ENCODE results near the gene SCARB1.

SCARB1 gene

GRCh38 chr12:124878795-124879516, 15.3 kb upstream of the SCARB1 start:
- no peak overlapping the region for H3K27ac ChIP-seq
- no peak for TF ChIP-seq CTCF (IDR thresholded peaks at IDR 0.05)
- DNase-seq (ENCODE audit: low spot score), result no peak
- H3K4me3 ChIP-seq, result no peak overlapping the region

- DNase-seq (ENCODE audit: low spot score), result no peak
- Histone ChIP-seq H3K4me3 (no peak overlapping the region), H3K27ac (no peak overlapping the region)
- no peak for TF ChIP-seq CTCF (IDR thresholded peaks at IDR 0.05)
Observed at GRCh38 chr12:124877423-124877822, 13.8 kb upstream of the SCARB1 start.

- H3K4me3 ChIP-seq, result no peak overlapping the region
- H3K27ac ChIP-seq, result no peak overlapping the region
- DNase-seq (ENCODE audit: low spot score), result no peak
- TF ChIP-seq CTCF (IDR thresholded peaks at IDR 0.05), result no peak
Observed at GRCh38 chr12:124876171-124876570, 12.5 kb upstream of the SCARB1 start.

- Histone ChIP-seq H3K27ac (no peak overlapping the region), H3K4me3 (no peak overlapping the region)
- no peak for DNase-seq (ENCODE audit: low spot score)
- no peak for TF ChIP-seq CTCF (IDR thresholded peaks at IDR 0.05)
Observed at GRCh38 chr12:124875803-124876132, 12.1 kb upstream of the SCARB1 start.

GRCh38 chr12:124874988-124875802, 11.5 kb upstream of the SCARB1 start:
- Histone ChIP-seq H3K27ac (no peak overlapping the region), H3K4me3 (no peak overlapping the region)
- DNase-seq (ENCODE audit: low spot score), result no peak
- no peak for TF ChIP-seq CTCF (IDR thresholded peaks at IDR 0.05)

GRCh38 chr12:124874188-124874587, 10.5 kb upstream of the SCARB1 start:
- DNase-seq (ENCODE audit: low spot score), result no peak
- no peak for TF ChIP-seq CTCF (IDR thresholded peaks at IDR 0.05)
- Histone ChIP-seq H3K27ac (no peak overlapping the region), H3K4me3 (no peak overlapping the region)
